Left renal cortex interstitium (tissue), 4 donors: ENCODE results near the gene KRTAP10-8. TPM values are rescaled to one million over a fixed set of nuclear protein-coding genes. Genes with fewer than 3 reads are reported as not detected.
"Not testable (repeated sequence)": the region's sequence is repeated elsewhere in the genome, so short reads cannot be mapped to it uniquely, and the experiment has no call there.

Experiments
- DNase-seq, 4 donors: peaks; one replicate each; pipeline ENCODE4 v3.0.0-alpha.2; 2013; ENCODE audit warnings: low read depth in 4 of 4, low spot score in 2 of 4, missing footprints in 1 of 4
- polyA plus RNA-seq, 4 donors: library from polyadenylated mRNA; unstranded; fragments of 120-200 nt; gene quantifications; one replicate each; pipeline ENCODE4 v1.2.1, GENCODE V29; 2013; ENCODE audit not compliant: insufficient read length in 4 of 4

KRTAP10-8 gene
- polyA plus RNA-seq, 4 donors = not detected

DNA sequence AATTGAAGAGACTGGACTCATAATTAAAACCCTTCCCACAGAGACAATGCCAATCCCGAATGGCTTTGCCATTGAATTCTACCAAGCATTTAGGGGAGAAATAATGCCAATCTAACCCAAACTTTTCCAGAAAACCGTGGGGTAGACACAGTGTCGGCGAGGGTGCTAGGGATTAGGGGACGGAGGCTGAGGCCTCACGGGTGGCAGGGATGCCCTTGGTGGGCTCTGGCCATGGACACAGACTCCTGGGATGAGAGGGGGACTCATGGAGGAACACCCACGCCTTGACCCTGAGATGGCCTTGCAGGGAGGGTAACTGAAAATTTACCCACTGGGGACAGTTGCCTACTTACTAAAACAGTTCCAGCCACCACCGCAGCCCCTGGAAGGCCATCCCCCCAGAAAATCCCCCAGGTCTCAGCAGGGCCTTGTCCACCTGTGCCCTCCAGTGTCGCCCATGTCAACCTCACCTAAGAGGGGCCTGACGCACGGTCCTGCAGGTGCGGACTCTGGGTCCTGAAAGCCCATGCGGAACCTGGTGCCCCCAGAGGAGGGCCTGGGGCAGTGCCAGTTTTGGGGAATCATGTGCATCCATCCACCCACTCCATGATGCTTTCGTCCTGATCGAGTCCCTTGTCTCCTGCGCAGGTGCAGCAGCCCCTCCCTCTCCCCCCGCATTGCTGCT is 33.4 kb upstream of the KRTAP10-8 start:
- no peak for DNase-seq

DNA sequence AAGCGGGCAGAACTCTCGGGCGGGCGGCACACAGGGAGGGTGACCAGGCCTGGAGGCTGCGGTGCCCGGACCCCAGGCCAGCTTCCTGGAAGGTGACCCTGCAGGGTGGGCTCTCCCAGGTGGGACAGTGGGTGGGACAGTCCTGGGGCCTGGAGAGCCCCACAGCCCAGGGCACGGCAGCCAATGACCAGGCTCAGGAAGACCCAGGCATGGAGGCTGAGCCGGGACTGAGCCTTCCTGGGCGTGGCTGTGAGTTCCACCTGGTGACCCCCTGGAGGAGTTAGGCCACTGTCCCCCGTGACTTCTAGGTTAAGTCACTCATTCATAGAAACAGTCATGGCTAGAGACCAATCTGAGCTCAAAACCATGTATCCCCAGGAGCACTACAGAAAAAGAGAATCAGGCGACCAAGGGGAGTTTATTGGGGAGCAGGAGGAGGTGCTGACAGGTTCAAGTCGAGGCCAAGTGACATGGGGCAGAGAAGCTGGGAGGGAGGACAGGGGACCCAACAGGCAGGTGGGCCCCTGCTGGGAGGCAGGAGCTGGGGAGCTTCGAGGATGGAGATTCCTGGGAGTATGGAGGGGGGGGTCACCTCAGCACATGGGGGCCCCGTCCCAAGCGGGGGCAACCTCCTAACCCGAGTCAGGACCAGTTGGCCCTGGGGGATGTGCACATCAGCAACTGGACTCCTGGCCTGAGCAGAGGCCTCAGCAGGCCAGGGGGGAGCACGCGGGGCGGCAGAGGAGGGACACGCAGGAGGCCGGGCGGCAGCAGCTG is 32.6 kb upstream of the KRTAP10-8 start:
- DNase-seq = no peak

DNA sequence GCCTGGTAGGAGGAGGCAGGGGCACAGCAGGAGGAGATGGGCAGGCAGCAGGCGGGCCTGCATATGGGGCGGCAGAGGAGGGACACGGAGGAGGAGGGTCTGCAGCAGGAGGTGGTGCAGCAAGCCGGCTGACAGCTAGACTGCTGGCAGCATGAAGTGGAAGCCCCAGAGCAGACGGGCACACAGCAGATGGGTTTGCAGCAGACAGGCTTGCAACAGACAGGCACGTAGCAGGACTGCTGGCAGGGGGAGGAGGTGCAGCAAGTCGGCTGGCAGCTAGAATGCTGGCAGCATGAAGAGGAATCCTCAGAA is 32.1 kb upstream of the KRTAP10-8 start:
- DNase-seq = no peak

- not testable (repeated sequence) for DNase-seq
Observed at GRCh38 chr21:44580231-44580821, 31.6 kb upstream of the KRTAP10-8 start, which contains the start of gene KRTAP10-5. Gene KRTAP10-5, minus strand, starts transcription at chr21:44580604. Its CDS starts 26 bp downstream, at chr21:44580578.

GRCh38 chr21:44581158-44581557 is 30.7 kb upstream of the KRTAP10-8 start:
- no peak for DNase-seq

DNA sequence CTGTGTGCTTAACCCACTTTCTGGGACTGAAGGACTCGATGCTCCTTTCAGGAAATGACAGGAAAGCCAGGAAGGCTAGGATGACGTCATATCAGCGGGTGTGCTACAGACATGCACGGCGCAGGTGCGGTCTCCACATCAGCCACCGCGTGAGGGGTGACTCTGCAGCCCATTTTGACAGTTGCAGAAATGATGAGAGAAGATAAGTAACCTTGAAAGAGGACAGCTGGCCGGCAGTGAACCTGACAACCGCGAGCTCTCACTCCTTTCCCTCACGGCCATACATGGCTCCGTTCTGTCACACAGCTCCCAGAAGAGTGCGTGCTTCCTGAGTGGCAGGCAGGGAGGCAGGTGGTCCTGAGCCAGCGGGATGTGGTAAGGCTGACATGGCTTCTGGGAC is 29.8 kb upstream of the KRTAP10-8 start:
- no peak for DNase-seq

- peak in 1 of 4 donors; percentile 16 for DNase-seq
Observed at GRCh38 chr21:44583089-44583799, 28.6 kb upstream of the KRTAP10-8 start.

DNA sequence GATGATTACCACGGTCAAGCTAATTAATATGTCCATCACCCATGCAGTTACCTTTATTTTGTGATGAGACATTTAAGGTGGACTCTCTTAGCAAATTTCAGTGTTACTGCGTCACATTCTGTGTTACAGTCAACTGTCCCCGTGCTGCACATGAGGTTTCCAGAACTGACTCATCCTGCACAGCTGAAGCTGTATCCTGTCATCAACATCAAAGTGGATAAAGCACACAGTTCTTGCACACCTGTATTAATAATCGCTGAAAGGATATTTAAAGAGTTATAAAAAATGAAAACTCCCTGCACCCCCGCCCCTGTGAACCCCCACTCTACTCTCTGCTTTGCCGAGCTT is 28.1 kb upstream of the KRTAP10-8 start:
- no peak for DNase-seq

DNA sequence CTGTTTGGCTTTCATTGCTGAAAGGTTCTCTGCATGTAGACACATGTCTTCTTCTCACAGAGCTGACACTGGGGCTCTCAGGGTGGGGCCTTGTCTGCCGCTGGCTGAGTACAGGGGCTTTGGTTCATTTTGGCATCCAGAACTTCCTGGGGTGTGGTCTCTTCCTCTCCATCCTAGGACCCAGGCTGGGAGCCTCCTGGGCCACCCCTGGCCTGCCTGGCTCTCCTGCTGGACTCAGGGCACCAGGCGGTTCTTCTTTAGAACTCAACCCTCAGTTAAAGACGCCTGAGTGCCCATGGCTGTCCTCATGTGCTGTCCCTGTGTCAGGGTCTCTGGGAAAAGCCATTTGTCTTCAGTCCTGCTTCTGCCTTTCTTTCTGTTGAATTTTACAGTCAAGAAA is 26.0 kb upstream of the KRTAP10-8 start:
- no peak for DNase-seq

DNA sequence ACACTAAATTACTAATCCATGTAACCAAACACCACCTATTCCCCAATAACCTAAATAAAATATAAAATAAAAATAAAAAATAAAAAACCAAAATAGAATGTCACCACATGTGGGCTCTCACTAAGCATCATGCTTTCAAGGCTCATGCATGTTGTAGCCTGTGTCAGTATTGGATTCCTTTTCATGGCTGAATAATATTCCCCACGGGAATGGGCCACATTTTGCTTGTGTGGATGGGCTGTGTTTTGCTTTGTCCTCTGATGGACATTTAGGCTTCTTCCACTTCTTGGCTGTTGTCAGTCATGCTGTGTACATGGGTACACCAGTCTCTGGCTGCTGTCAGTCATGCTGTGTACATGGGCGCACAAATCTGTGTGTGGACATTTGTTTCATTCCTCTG is 22.8 kb upstream of the KRTAP10-8 start:
- DNase-seq = no peak

DNA sequence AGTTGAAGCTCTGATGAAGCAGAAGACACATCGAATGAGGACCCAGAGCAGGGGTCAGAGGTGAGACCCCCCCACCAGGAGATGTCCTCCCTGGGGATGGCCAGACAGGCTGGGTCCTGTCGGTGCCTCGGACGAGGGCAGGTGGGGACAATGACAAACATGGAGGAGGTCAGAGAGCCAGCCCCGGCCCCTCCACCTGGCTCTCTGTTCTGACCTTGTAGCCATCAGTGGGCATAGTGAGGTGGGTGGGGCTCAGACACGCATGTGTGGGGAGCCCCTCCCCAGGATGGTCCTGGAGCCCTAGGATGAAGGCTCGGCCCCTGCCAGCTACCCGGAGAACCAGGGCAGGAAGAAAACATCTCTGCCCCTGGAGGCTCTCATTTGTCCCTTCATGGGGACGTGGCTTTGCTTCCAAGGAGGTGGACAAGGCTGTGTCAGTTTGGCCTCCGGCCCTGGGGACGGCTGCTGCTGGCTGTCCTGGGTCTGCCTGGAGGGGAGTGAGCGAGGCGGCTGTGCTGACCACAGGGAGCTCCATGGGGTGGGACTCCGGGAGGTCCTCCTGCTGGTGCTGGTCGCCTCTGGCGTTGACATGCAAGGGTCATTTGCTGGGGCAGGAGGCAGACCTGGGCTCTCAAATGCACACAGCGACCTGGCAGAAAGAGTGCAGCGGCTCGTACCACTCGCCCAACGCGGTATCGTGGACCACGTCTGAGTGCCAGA is 22.1 kb upstream of the KRTAP10-8 start:
- no peak for DNase-seq

GRCh38 chr21:44590311-44590721 is 21.6 kb upstream of the KRTAP10-8 start:
- no peak for DNase-seq

- DNase-seq = not testable (repeated sequence)
Observed at GRCh38 chr21:44590897-44591800, 20.7 kb upstream of the KRTAP10-8 start.

GRCh38 chr21:44591801-44592130 is 20.1 kb upstream of the KRTAP10-8 start:
- not testable (repeated sequence) for DNase-seq

DNA sequence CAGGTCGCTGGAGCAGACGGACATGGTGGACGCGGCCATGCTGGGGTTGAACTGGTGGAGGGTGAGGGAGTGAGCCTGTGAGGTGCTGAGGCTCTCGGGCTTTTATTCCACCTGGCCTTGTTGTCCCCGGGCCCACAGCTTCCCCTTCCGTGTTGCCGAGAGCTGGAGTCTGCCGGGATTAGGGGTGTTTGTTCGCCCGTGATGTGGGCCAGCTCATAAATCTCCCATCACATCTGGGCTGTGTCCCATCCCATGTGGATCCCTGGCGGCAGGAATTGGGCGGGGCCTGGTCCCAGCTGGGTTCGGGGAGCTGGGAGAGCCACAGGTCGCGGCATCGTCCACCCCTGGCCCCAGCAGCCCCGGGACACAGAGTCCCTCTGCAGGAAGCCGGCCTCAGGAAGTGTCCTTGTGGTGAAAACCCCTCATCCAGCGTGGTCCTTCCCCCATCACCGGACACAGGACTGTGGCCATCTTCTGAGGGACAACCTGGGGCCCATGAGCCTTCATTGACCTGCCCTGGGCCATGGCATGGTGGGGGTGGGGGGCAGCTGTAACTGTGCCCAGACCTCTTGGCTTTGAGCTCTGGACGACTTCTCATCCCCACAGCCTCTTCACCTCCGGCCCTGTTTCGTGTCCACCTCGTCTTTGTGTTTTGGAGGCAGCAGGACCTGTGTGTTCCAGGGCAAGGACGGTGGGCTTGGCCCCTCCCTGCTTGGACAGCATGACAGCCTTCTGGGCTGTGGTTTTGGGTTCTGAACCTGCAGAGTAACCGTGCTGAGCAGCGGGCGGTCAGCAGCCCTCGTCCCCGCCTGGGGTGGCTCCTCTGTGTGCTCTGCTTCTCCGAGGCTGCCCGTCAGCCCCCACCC is 19.2 kb upstream of the KRTAP10-8 start, which contains the start of gene KRTAP10-6:
TSS of gene KRTAP10-6 (minus strand) at position 60 of the 866 bp plus-strand sequence. CDS start at position 39, 21 bp downstream.
- no peak for DNase-seq

- DNase-seq = peak in 1 of 4 donors; percentile 15
Observed at GRCh38 chr21:44593598-44594405, 18.1 kb upstream of the KRTAP10-8 start.

DNA sequence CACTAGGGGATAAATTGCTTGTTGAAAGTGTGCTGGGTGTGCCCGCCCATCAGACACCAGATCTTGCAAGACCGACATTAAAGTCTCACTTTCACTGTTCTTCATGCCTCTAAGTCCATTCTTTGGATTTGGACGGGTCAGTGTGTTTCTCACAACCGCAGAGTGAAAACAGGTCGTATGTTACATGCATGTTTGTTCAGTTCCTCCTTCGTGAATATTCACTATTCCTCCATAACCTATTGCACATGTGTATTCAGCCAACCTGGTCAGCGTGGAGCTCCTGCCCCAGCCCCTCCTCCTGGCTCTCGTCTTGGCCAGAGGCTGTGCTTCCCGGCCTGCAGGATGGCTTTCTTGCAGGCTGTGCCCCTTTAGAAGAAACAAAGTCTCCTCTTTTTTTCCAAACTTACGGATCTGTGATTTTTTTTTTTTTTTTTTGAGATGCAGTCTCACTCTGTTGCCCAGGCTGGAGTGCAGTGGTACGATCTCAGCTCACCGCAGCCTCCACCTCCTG is 17.4 kb upstream of the KRTAP10-8 start:
- DNase-seq = no peak

- no peak for DNase-seq
Observed at GRCh38 chr21:44595524-44595923, 16.4 kb upstream of the KRTAP10-8 start.
